LoVo (cell line): ENCODE results near the gene LIN7B.

Source experiments
- DNase-seq: peaks from one replicate; pipeline ENCODE4 v3.0.0-alpha.2; 2016; ENCODE audit warnings: low spot score

The LIN7B gene

GRCh38 chr19:49165865-49166301, 51.7 kb downstream of the LIN7B start:
- DNase-seq: no peak

- no peak for DNase-seq
These were observed 53.8 kb downstream of the LIN7B start for GRCh38 chr19:49167857-49168409.
